Activated T-cell treated with anti-CD3 and anti-CD28 coated beads, Interleukin-2, amount 50 U/mL, for 24 hours (primary cell): ENCODE measurements around the gene KDM5A.
A peak's percentile ranks its signal among the peaks of the same experiment; 100 is the strongest.
"Not testable (repeated sequence)": the region's sequence is repeated elsewhere in the genome, so short reads cannot be mapped to it uniquely, and the experiment has no call there.

ENCODE experiments used
- DNase-seq: peaks from one replicate; pipeline ENCODE4 v3.0.0-alpha.2; 2020
- H3K27ac Mint-ChIP-seq: 2 replicates; pipeline ENCODE4 v1.8.0; 2020; ENCODE audit warnings: mild to moderate bottlenecking, mixed read lengths
- H3K27me3 Mint-ChIP-seq: 2 replicates; pipeline ENCODE4 v1.8.0; 2020; ENCODE audit warnings: mixed read lengths
- H3K36me3 Mint-ChIP-seq: 2 replicates; pipeline ENCODE4 v1.8.0; 2020; ENCODE audit warnings: low read depth, mixed read lengths
- H3K4me1 Mint-ChIP-seq: 2 replicates; pipeline ENCODE4 v1.8.0; 2020; ENCODE audit warnings: low read depth, mixed read lengths
- H3K4me3 Mint-ChIP-seq: 2 replicates; pipeline ENCODE4 v1.8.0; 2020; ENCODE audit warnings: mild to moderate bottlenecking, moderate library complexity, mixed read lengths
- H3K9me3 Mint-ChIP-seq: 2 replicates; pipeline ENCODE4 v1.8.0; 2020; ENCODE audit warnings: mixed read lengths

Gene KDM5A

DNA sequence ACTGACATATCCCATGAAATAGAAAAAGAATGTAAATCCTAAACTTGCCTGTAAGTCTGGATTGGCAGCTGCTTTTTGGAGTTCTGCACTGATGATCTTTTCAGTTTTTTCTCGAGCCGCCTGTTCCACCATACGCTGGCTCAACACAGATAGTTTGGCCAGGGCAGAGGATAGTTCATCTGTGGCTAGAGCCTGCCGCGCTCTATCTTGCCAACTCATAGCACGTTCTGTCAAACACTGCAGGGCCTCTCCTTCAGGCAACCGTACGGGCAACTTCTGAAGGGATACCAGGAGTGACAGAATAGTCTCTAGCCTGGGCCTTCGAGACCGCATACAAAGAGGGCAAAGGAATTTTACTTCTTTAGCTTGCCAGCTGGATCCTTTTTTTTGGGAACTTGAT lies 81.7 kb downstream of the KDM5A start:
- Mint-ChIP-seq H3K27ac (no peak overlapping the region), H3K9me3 (peaks cover 2% of the 10 kb centered on the region), H3K27me3 (no peaks in the 10 kb centered on the region), H3K36me3 (peaks cover 97% of the 10 kb centered on the region), H3K4me1 (peaks cover 29% of the 10 kb centered on the region), H3K4me3 (no peak overlapping the region)
- DNase-seq: no peak

- Mint-ChIP-seq H3K9me3 (peaks cover 18% of the 10 kb centered on the region), H3K27me3 (no peaks in the 10 kb centered on the region), H3K4me3 (no peak overlapping the region), H3K27ac (no peak overlapping the region), H3K4me1 (peaks cover 55% of the 10 kb centered on the region), H3K36me3 (peaks cover 98% of the 10 kb centered on the region)
- no peak for DNase-seq
These were observed 84.3 kb downstream of the KDM5A start for GRCh38 chr12:304805-305204.

GRCh38 chr12:302766-303165 lies 86.4 kb downstream of the KDM5A start:
- peak overlapping the region; percentile 24 for H3K27ac Mint-ChIP-seq
- not testable (repeated sequence) for H3K4me3 Mint-ChIP-seq
- H3K4me1 Mint-ChIP-seq: peaks cover 71% of the 10 kb centered on the region

GRCh38 chr12:300166-300565 lies 89.0 kb downstream of the KDM5A start:
- Mint-ChIP-seq H3K4me1 (peaks cover 62% of the 10 kb centered on the region), H3K9me3 (peaks cover 18% of the 10 kb centered on the region), H3K36me3 (peaks cover 98% of the 10 kb centered on the region), H3K27ac (peak overlapping the region; percentile 86)
- DNase-seq, H3K27me3 Mint-ChIP-seq, H3K4me3 Mint-ChIP-seq: not testable (repeated sequence)

More at GRCh38 chr12:302766-303165, 86.4 kb downstream of the KDM5A start:
- Mint-ChIP-seq H3K36me3 (peaks cover 99% of the 10 kb centered on the region), H3K9me3 (peaks cover 18% of the 10 kb centered on the region)
- DNase-seq, H3K27me3 Mint-ChIP-seq: not testable (repeated sequence)

- Mint-ChIP-seq H3K27ac (peak overlapping the region; percentile 19), H3K36me3 (peaks cover 99% of the 10 kb centered on the region), H3K4me1 (peaks cover 62% of the 10 kb centered on the region), H3K9me3 (peaks cover 18% of the 10 kb centered on the region)
- H3K4me3 Mint-ChIP-seq, DNase-seq, H3K27me3 Mint-ChIP-seq: not testable (repeated sequence)
These were observed 89.6 kb downstream of the KDM5A start for GRCh38 chr12:299511-299910.

GRCh38 chr12:298059-298458 lies 91.1 kb downstream of the KDM5A start:
- Mint-ChIP-seq H3K36me3 (peaks cover 99% of the 10 kb centered on the region), H3K4me1 (peaks cover 54% of the 10 kb centered on the region), H3K9me3 (peaks cover 18% of the 10 kb centered on the region)
- not testable (repeated sequence) for H3K27ac Mint-ChIP-seq, H3K4me3 Mint-ChIP-seq, DNase-seq, H3K27me3 Mint-ChIP-seq

DNA sequence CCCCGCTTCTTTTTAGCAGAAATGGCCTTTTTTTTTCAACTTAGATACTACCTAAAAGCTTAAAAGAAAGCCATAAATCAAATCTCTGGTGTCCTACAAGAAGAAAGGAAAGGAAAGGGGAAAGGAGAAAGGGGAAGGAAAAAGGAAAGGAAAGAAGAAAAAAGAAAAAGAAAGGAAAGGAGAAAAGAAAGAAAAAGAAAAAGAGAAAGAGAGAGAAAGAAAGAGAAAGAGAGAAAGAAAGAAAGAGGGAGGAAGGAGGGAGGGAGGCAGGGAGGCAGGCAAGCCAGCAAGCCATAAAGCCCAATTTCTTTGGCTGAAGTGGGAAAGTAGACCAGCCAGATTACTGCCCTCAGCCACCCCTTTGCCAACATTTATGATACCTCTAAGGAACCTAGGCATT lies 94.0 kb downstream of the KDM5A start:
- Mint-ChIP-seq H3K27ac (peak overlapping the region; percentile 30), H3K36me3 (peaks cover 96% of the 10 kb centered on the region), H3K4me3 (no peak overlapping the region), H3K9me3 (peaks cover 2% of the 10 kb centered on the region), H3K4me1 (peaks cover 42% of the 10 kb centered on the region), H3K27me3 (no peaks in the 10 kb centered on the region)
- DNase-seq: no peak

GRCh38 chr12:293199-293598 lies 95.9 kb downstream of the KDM5A start:
- Mint-ChIP-seq H3K9me3 (no peaks in the 10 kb centered on the region), H3K36me3 (peaks cover 89% of the 10 kb centered on the region), H3K27ac (no peak overlapping the region), H3K4me3 (no peak overlapping the region), H3K27me3 (no peaks in the 10 kb centered on the region), H3K4me1 (peaks cover 30% of the 10 kb centered on the region)
- DNase-seq: no peak

DNA sequence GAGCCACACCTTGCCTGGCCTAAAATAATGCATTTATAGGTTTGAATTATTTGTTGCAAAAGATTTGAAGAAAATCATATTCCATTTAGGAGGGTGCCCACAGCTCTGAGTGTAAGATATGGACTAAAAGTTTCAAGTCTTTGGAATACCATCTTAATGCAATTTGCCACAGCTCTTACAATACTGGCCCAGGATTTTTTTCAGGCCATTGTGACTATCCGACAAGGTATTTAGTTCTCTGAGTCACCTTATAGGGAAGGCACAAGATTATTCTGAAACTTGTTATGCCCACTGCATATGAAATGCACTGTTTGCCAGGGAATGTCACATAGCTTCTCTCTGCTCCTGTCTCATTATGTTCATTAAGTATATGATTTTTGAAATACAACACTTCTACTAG lies 96.9 kb downstream of the KDM5A start:
- Mint-ChIP-seq H3K36me3 (peaks cover 89% of the 10 kb centered on the region), H3K27me3 (no peaks in the 10 kb centered on the region)
- no peak for DNase-seq

DNA sequence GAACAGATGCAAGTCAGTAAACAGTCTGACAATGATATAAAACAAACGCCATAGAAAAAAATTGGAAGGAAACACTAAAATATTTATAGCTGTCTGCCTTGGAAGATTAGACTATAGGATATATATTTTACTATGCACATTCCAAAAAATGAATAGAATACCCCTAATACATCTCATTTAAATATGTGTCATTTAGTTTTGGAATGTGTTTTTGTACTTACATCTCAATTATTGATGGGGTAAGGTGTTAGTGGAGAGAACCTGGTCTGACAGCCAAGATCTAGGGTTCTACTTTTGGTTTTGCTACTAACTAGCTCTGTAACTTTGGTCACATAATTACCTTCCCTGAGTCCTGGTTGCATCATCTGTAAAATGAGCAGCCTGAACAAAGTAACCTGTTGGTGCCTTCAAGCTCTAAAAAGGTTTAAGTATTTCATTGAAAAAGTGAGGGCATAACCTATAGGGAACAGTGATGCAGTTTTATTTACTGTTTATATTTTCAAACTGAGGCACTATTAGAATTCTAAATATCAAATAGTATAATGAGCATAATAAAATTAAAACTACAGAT lies 97.9 kb downstream of the KDM5A start:
- no peak overlapping the region for H3K27ac Mint-ChIP-seq
- peaks cover 50% of the 10 kb centered on the region for H3K4me1 Mint-ChIP-seq
- peaks cover 90% of the 10 kb centered on the region for H3K36me3 Mint-ChIP-seq
- no peak overlapping the region for H3K4me3 Mint-ChIP-seq
- no peaks in the 10 kb centered on the region for H3K27me3 Mint-ChIP-seq
- no peak for DNase-seq
- no peaks in the 10 kb centered on the region for H3K9me3 Mint-ChIP-seq

More for the DNA sequence above, 96.9 kb downstream of the KDM5A start:
- H3K4me3 Mint-ChIP-seq: no peak overlapping the region
- H3K9me3 Mint-ChIP-seq: no peaks in the 10 kb centered on the region
- H3K27ac Mint-ChIP-seq: no peak overlapping the region
- peaks cover 40% of the 10 kb centered on the region for H3K4me1 Mint-ChIP-seq

DNA sequence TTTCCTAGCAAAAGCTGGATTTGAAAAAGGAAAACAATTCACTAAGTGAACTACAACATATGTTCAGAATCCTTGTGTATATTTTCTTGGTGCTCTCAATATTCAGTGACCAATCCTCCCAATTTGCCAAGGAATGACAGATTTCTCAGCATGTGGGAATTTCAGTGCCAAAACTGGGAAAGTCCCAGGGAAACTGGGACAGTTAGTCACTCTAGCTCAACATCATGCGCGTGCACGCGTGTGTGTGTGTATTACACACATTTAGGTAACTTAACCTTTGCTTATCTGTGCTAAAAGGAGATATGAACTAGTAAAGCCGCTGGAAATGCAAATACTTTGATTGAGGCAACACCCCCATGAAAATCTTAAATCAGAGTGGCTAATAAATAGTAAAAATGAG lies 100.4 kb downstream of the KDM5A start:
- Mint-ChIP-seq H3K36me3 (peaks cover 89% of the 10 kb centered on the region), H3K9me3 (no peaks in the 10 kb centered on the region), H3K4me1 (peaks cover 65% of the 10 kb centered on the region), H3K27ac (no peak overlapping the region), H3K27me3 (no peaks in the 10 kb centered on the region), H3K4me3 (no peak overlapping the region)
- no peak for DNase-seq

GRCh38 chr12:286531-287300 lies 102.4 kb downstream of the KDM5A start:
- peak overlapping the region; percentile 27 for H3K4me3 Mint-ChIP-seq
- no peaks in the 10 kb centered on the region for H3K9me3 Mint-ChIP-seq
- H3K27me3 Mint-ChIP-seq: no peaks in the 10 kb centered on the region
- no peak for DNase-seq
- peaks cover 58% of the 10 kb centered on the region for H3K4me1 Mint-ChIP-seq
- H3K27ac Mint-ChIP-seq: peak overlapping the region; percentile 92
- H3K36me3 Mint-ChIP-seq: peaks cover 86% of the 10 kb centered on the region

DNA sequence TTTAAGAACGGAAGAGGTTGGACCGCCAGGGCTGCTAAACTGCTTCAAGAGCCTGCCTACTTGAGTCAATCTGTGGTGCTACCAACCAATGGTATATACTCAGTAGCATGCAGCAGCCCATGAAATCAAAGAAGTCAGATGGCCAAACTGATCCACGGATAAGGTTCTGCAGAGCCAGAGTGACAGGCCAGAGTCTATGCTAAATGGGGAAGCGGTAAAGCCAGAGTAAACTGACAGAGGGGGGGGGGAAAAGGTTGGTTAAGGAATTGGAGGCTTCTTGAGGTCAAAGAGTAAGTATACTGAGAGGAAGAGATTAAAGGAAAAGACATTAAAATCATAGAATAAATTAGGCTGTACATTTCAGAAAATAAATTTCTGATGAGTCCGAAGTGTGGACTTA lies 111.1 kb downstream of the KDM5A start:
- Mint-ChIP-seq H3K27me3 (no peaks in the 10 kb centered on the region), H3K9me3 (no peaks in the 10 kb centered on the region), H3K4me1 (peaks cover 2% of the 10 kb centered on the region), H3K36me3 (peaks cover 41% of the 10 kb centered on the region), H3K27ac (no peak overlapping the region), H3K4me3 (no peak overlapping the region)
- DNase-seq: no peak

- DNase-seq: no peak
- Mint-ChIP-seq H3K27me3 (no peaks in the 10 kb centered on the region), H3K36me3 (peaks cover 21% of the 10 kb centered on the region), H3K4me3 (no peak overlapping the region), H3K4me1 (peaks cover 3% of the 10 kb centered on the region), H3K9me3 (no peaks in the 10 kb centered on the region), H3K27ac (no peak overlapping the region)
These were observed 113.3 kb downstream of the KDM5A start for GRCh38 chr12:275812-276211.

- H3K9me3 Mint-ChIP-seq: no peaks in the 10 kb centered on the region
- no peaks in the 10 kb centered on the region for H3K36me3 Mint-ChIP-seq
- H3K27me3 Mint-ChIP-seq: no peaks in the 10 kb centered on the region
- no peak for DNase-seq
- H3K27ac Mint-ChIP-seq: no peak overlapping the region
- peaks cover 3% of the 10 kb centered on the region for H3K4me1 Mint-ChIP-seq
- no peak overlapping the region for H3K4me3 Mint-ChIP-seq
These were observed 115.7 kb downstream of the KDM5A start for GRCh38 chr12:273382-273781.
